Stimulated activated CD8-positive, alpha-beta memory T cell treated with anti-CD3 and anti-CD28 coated beads, Interleukin-12 subunit alpha, Interleukin-12 subunit beta, amount 100 ng/mL, for 24 hours (primary cell): Measurements from ENCODE around the gene KISS1.
"Not testable (repeated sequence)": the region's sequence is repeated elsewhere in the genome, so short reads cannot be mapped to it uniquely, and the experiment has no call there.

Experiments used
- DNase-seq: peaks from one replicate; pipeline ENCODE4 v3.0.0-alpha.2; 2020; ENCODE audit errors: extremely low read depth

The KISS1 gene

GRCh38 chr1:204196068-204196795 lies at the start of gene KISS1:
KISS1 (minus strand) TSS chr1:204196491; CDS start chr1:204192876, 3,615 bp downstream.
- DNase-seq, result no peak

GRCh38 chr1:204242920-204243319 lies 46.6 kb upstream of the KISS1 start:
- no peak for DNase-seq

- no peak for DNase-seq
Observed at GRCh38 chr1:204241914-204242313, 45.6 kb upstream of the KISS1 start.

- DNase-seq, result no peak
Observed at GRCh38 chr1:204241050-204241449, 44.8 kb upstream of the KISS1 start.

- no peak for DNase-seq
Observed at GRCh38 chr1:204240233-204240632, 43.9 kb upstream of the KISS1 start.

- not testable (repeated sequence) for DNase-seq
Observed at GRCh38 chr1:204239401-204239800, 43.1 kb upstream of the KISS1 start.

- DNase-seq, result not testable (repeated sequence)
Observed at GRCh38 chr1:204238520-204238919, 42.2 kb upstream of the KISS1 start.

GRCh38 chr1:204237515-204237914 lies 41.2 kb upstream of the KISS1 start:
- DNase-seq, result not testable (repeated sequence)

- DNase-seq, result no peak
Observed at GRCh38 chr1:204232526-204232925, 36.2 kb upstream of the KISS1 start.

- DNase-seq, result no peak
Observed at GRCh38 chr1:204230211-204230610, 33.9 kb upstream of the KISS1 start.

GRCh38 chr1:204228896-204229295 lies 32.6 kb upstream of the KISS1 start:
- no peak for DNase-seq

GRCh38 chr1:204227996-204228785 lies 31.9 kb upstream of the KISS1 start:
- no peak for DNase-seq

GRCh38 chr1:204227351-204227750 lies 31.1 kb upstream of the KISS1 start:
- DNase-seq, result no peak

GRCh38 chr1:204225841-204226735 lies 29.8 kb upstream of the KISS1 start:
- no peak for DNase-seq

- no peak for DNase-seq
Observed at GRCh38 chr1:204224655-204225054, 28.4 kb upstream of the KISS1 start.

- DNase-seq, result no peak
Observed at GRCh38 chr1:204223129-204223860, 27.0 kb upstream of the KISS1 start.

- DNase-seq, result no peak
Observed at GRCh38 chr1:204222764-204223055, 26.4 kb upstream of the KISS1 start.

- DNase-seq, result no peak
Observed at GRCh38 chr1:204222006-204222763, 25.9 kb upstream of the KISS1 start.

GRCh38 chr1:204221271-204221670 lies 25.0 kb upstream of the KISS1 start:
- DNase-seq, result no peak

GRCh38 chr1:204219971-204220616 lies 23.8 kb upstream of the KISS1 start:
- no peak for DNase-seq
